ENCODE results near the gene SCGB1D1.

The SCGB1D1 gene

DNA sequence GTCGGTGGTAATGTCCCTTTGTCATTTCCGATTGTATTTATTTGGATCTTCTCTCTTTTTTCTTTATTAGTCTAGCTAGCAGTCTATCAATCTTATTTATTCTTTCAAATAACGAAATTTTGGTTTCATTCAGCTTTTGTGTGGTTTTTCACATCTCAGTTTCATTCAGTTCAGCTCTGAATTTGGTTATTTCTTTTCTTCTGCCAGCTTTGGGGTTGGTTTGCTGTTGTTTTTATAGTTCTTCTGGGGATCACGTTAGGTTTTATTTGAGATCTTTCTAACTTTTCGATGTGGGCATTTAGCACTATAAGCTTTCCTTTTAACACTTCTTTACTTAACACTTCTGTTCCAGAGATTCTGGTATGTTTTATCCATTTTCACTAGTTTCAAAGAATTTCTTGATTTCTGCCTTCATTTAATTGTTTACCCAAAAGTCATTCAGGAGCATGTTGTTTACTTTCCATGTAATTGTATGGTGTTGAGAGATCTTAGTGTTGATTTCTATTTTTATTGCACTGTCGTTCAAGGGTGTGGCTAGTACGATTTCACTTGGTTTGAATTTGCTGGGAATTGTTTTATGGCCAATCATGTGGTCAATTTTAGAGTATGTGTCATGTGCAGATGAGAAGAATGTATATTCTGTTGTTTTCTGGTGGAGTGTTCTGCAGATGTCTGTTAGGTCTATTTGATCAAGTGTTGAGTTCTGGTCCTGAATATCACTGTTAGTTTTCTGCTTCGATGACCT is 7.7 kb upstream of the SCGB1D1 start:
- TF ChIP-seq GATA3 (IDR thresholded peaks at IDR 0.05; ENCODE audit: low read depth, low read length) (no peak), GATA2 (IDR thresholded peaks at IDR 0.05; ENCODE audit: low read depth, low read length) (no peak)

GRCh38 chr11:62186195-62186594 is 3.8 kb upstream of the SCGB1D1 start:
- TF ChIP-seq GATA3 (IDR thresholded peaks at IDR 0.05; ENCODE audit: low read depth, low read length) (no peak), GATA2 (IDR thresholded peaks at IDR 0.05; ENCODE audit: low read depth, low read length) (no peak)

DNA sequence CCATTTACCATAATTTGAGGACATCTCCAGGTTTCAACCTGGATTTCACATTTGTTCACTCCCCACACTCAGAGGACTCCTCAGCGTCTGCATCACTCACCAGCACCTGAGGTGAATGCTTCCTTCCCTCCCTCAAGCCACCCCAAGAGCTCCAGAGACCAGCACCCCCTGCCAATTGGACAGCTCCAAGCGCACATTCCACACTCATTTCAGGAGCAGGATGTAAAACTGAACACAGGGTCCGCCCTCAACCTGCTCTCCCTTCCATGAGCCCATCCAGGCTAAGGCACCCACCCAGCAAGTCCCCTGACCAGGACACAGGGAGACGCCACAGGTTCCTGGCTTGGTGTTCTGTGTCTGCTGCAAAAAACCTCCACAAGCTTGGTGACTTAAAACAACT is 3.9 kb downstream of the SCGB1D1 start:
- TF ChIP-seq GATA2 (IDR thresholded peaks at IDR 0.05; ENCODE audit: low read depth, low read length) (no peak), GATA3 (IDR thresholded peaks at IDR 0.05; ENCODE audit: low read depth, low read length) (no peak)

- TF ChIP-seq GATA3 (IDR thresholded peaks at IDR 0.05; ENCODE audit: low read depth, low read length) (no peak), GATA2 (IDR thresholded peaks at IDR 0.05; ENCODE audit: low read depth, low read length) (no peak)
Observed at GRCh38 chr11:62195945-62196344, 5.9 kb downstream of the SCGB1D1 start.

GRCh38 chr11:62201376-62201775 is 11.4 kb downstream of the SCGB1D1 start:
- TF ChIP-seq GATA2 (IDR thresholded peaks at IDR 0.05; ENCODE audit: low read depth, low read length) (no peak), GATA3 (IDR thresholded peaks at IDR 0.05; ENCODE audit: low read depth, low read length) (no peak)

GRCh38 chr11:62202910-62203309 is 12.9 kb downstream of the SCGB1D1 start:
- TF ChIP-seq GATA2 (IDR thresholded peaks at IDR 0.05; ENCODE audit: low read depth, low read length), result no peak

DNA sequence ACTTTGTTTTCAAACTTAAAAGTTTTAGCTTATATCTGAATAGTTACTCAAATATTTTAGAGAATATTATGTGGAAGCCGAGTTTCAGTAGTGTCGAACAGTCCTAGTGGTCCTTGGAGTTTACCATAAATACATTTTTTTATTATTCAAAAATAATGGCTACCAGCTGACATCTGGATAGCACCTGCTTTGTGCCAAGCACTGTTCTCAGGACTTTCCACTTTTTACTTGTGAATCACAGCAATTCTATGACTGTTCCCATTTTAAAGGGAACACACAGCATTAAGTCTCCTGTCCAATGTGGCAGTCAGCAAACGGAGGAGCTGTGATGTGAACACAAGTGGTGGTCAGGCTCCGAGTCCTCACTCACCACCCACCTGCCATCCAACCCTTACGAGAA is 14.4 kb downstream of the SCGB1D1 start:
- no peak for TF ChIP-seq GATA2 (IDR thresholded peaks at IDR 0.05; ENCODE audit: low read depth, low read length)
- no peak for TF ChIP-seq GATA3 (IDR thresholded peaks at IDR 0.05; ENCODE audit: low read depth, low read length)

DNA sequence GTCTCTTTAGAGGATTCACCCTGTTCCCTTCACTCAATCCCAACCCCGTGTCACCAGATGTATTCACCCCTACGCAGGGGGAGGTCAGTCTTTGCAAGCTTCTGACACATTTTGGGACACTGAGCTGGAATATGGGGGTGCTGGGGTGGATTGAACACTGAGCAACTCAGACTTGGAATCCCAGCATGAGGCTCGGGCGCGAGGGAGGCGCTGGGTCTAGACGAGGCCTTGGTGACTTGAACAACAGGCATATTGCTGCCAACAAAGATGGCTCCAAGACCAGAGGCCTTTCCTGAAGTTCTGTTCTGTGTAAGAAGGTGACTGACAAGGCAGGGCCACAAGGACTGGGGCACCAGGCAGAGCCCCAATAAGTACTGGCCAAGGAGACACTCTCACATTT is 15.4 kb downstream of the SCGB1D1 start:
- TF ChIP-seq GATA2 (IDR thresholded peaks at IDR 0.05; ENCODE audit: low read depth, low read length) (no peak), GATA3 (IDR thresholded peaks at IDR 0.05; ENCODE audit: low read depth, low read length) (no peak)

- no peak for TF ChIP-seq GATA2 (IDR thresholded peaks at IDR 0.05; ENCODE audit: low read depth, low read length)
- TF ChIP-seq GATA3 (IDR thresholded peaks at IDR 0.05; ENCODE audit: low read depth, low read length), result no peak
Observed at GRCh38 chr11:62208785-62209144, 18.7 kb downstream of the SCGB1D1 start.

DNA sequence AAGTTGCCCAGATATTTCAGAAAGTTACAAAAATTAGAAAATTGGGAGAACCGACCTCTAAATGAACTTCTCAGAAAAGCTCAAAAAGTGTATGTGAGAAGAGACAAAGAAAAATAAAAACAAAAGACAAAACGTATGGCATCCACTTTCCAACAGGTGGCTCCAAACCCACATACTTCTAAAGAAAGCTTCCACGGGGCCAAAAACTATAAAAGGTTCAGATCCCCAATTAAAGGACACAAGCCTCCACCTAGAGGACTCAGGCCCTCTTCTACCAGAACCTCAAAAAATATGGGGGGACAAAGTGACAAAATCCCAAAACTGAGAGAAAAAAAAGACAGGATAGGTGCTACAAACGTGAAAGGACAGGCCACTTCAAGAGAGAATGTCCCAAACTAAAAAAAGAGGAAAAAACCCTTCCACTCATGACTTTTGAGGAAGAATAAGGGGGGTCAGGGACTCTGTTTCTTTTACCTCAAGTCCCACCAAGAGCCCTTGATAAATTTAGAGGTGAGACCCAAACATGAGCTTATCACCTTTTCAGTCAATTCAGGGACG is 27.3 kb downstream of the SCGB1D1 start:
- TF ChIP-seq GATA2 (IDR thresholded peaks at IDR 0.05; ENCODE audit: low read depth, low read length) (no peak), GATA3 (IDR thresholded peaks at IDR 0.05; ENCODE audit: low read depth, low read length) (no peak)

GRCh38 chr11:62221498-62221897 is 31.5 kb downstream of the SCGB1D1 start:
- TF ChIP-seq GATA3 (IDR thresholded peaks at IDR 0.05; ENCODE audit: low read depth, low read length) (no peak), GATA2 (IDR thresholded peaks at IDR 0.05; ENCODE audit: low read depth, low read length) (no peak)

DNA sequence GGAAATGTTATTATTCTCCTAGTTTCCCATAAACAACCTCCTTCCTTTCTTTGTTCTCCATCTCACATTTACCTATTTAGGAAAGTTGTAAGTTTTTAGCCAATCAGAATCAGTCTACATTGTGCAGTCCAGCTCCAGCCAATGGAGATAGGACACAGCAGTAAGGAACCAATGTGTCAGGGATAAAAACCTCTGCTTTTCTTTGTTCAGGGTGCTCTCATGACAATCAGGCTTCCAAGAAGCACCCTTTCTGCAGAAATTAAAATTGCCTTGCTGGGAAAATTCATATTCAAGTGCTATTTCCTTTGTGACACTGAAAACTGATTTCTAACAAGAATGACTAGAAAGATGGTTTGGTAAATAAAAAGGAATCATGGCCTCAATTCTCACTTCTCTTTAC is 33.1 kb downstream of the SCGB1D1 start:
- TF ChIP-seq GATA3 (IDR thresholded peaks at IDR 0.05; ENCODE audit: low read depth, low read length) (no peak), GATA2 (IDR thresholded peaks at IDR 0.05; ENCODE audit: low read depth, low read length) (no peak)

GRCh38 chr11:62233730-62234129 is 43.7 kb downstream of the SCGB1D1 start:
- TF ChIP-seq GATA3 (IDR thresholded peaks at IDR 0.05; ENCODE audit: low read depth, low read length), result no peak
- no peak for TF ChIP-seq GATA2 (IDR thresholded peaks at IDR 0.05; ENCODE audit: low read depth, low read length)

- no peak for TF ChIP-seq GATA3 (IDR thresholded peaks at IDR 0.05; ENCODE audit: low read depth, low read length)
- no peak for TF ChIP-seq GATA2 (IDR thresholded peaks at IDR 0.05; ENCODE audit: low read depth, low read length)
Observed at GRCh38 chr11:62236187-62236586, 46.2 kb downstream of the SCGB1D1 start.

DNA sequence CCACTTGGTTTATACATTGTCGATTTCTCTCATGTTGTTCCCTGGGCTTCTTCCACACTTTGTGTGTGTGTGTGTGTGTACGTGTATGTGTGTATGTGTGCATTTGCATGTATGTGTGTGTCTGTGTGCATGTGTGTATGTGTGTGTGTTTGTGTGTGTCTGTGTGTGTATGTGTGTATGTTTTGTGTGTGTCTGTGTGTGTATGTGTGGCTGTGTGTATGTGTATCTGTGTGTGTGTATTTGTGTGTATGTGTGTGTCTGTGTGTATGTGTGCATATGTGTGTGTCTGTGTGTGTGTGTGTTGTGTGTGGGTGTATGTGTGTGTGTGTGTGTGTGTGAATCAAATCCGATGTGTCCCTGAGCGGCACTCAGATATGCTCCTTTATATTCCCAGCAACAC is 47.5 kb downstream of the SCGB1D1 start:
- TF ChIP-seq GATA2 (IDR thresholded peaks at IDR 0.05; ENCODE audit: low read depth, low read length) (no peak), GATA3 (IDR thresholded peaks at IDR 0.05; ENCODE audit: low read depth, low read length) (no peak)

All from SH-SY5Y (cell line).